ENCODE results near the gene HSD17B12.
A peak's percentile ranks its signal among the peaks of the same experiment; 100 is the strongest.

The HSD17B12 gene

GRCh38 chr11:43874738-43875137 is 194.2 kb downstream of the HSD17B12 start:
- peaks cover 4 to 57% (median 12%) of the 10 kb centered on the region in 5 experiments for H3K27me3 ChIP-seq (replicated peaks in 2 of 5; ENCODE audit: control insufficient read depth in 4 of 5, insufficient read depth in 5 of 5, low read length in 4 of 5)
- no CpG with 5 or more reads among the region's 1 CpG for WGBS (ENCODE audit: insufficient coverage)
- H3K4me3 ChIP-seq (ENCODE audit: control insufficient read depth in 1 of 7, extremely low read depth in 1 of 7, insufficient read depth in 4 of 7, low read depth in 2 of 7, low read length in 6 of 7) = no peak overlapping the region
- H3K4me1 ChIP-seq (ENCODE audit: control extremely low read depth in 1 of 4, control insufficient read depth in 4 of 4, insufficient read depth in 4 of 4, low read length in 3 of 4) = peaks cover 2% of the 10 kb centered on the region in 4 experiments
- CTCF ChIA-PET = interaction anchor here (0.6 kb wide), 1 partner anchor 667 kb away, joined by 3 read pairs; no protein-coding TSS in a partner anchor
- DNase-seq = no peak
- peaks cover 0 to 3% (median 0%) of the 10 kb centered on the region in 5 experiments for H3K9me3 ChIP-seq (ENCODE audit: control extremely low read depth in 1 of 5, control insufficient read depth in 4 of 5, insufficient read depth in 2 of 5, low read depth in 1 of 5, low read length in 4 of 5)
- H3K36me3 ChIP-seq (ENCODE audit: control insufficient read depth in 4 of 4, insufficient read depth in 4 of 4, low read length in 3 of 4) = no peaks in the 10 kb centered on the region
- H3K27ac ChIP-seq (ENCODE audit: insufficient read depth in 1 of 2, low read depth in 1 of 2, low read length in 2 of 2, poor library complexity in 1 of 2, severe bottlenecking in 2 of 2) = no peak overlapping the region
- POLR2A ChIA-PET = no interaction called here

GRCh38 chr11:43879789-43880639 is 199.5 kb downstream of the HSD17B12 start:
- WGBS (ENCODE audit: insufficient coverage) = 32% methylated on average over 10 of the region's 13 CpGs
- ChIA-PET POLR2A (no interaction called here), CTCF (interaction anchor here (0.8 to 1.8 kb wide), 3 partner anchors 9 to 10 kb away, joined by 3 to 14 read pairs (median 3); no protein-coding TSS in a partner anchor)
- peaks cover 10 to 19% (median 16%) of the 10 kb centered on the region in 4 experiments for H3K4me1 ChIP-seq (ENCODE audit: control extremely low read depth in 1 of 4, control insufficient read depth in 4 of 4, insufficient read depth in 4 of 4, low read length in 3 of 4)
- peaks cover 3 to 27% (median 15%) of the 10 kb centered on the region in 4 experiments for H3K36me3 ChIP-seq (ENCODE audit: control insufficient read depth in 4 of 4, insufficient read depth in 4 of 4, low read length in 3 of 4)
- H3K27ac ChIP-seq (ENCODE audit: insufficient read depth in 1 of 2, low read depth in 1 of 2, low read length in 2 of 2, poor library complexity in 1 of 2, severe bottlenecking in 2 of 2) = no peak overlapping the region
- peaks cover 0 to 3% (median 0%) of the 10 kb centered on the region in 5 experiments for H3K9me3 ChIP-seq (ENCODE audit: control extremely low read depth in 1 of 5, control insufficient read depth in 4 of 5, insufficient read depth in 2 of 5, low read depth in 1 of 5, low read length in 4 of 5)
- peaks cover 4 to 33% (median 9%) of the 10 kb centered on the region in 5 experiments for H3K27me3 ChIP-seq (replicated peaks in 2 of 5; ENCODE audit: control insufficient read depth in 4 of 5, insufficient read depth in 5 of 5, low read length in 4 of 5)
- peak overlapping the region; percentile 47 to 99 (median 93) for H3K4me3 ChIP-seq (ENCODE audit: control insufficient read depth in 1 of 7, extremely low read depth in 1 of 7, insufficient read depth in 4 of 7, low read depth in 2 of 7, low read length in 6 of 7)
- no peak for DNase-seq

GRCh38 chr11:43880640-43881159 is 200.2 kb downstream of the HSD17B12 start, which contains the start of gene ALKBH3:
Gene ALKBH3, plus strand, starts transcription at chr11:43880831. Its CDS starts 1,822 bp downstream, at chr11:43882653.
- H3K4me1 ChIP-seq (ENCODE audit: control extremely low read depth in 1 of 4, control insufficient read depth in 4 of 4, insufficient read depth in 4 of 4, low read length in 3 of 4) = peaks cover 10 to 19% (median 16%) of the 10 kb centered on the region in 4 experiments
- H3K27me3 ChIP-seq (replicated peaks in 2 of 5; ENCODE audit: control insufficient read depth in 4 of 5, insufficient read depth in 5 of 5, low read length in 4 of 5) = peaks cover 4 to 26% (median 7%) of the 10 kb centered on the region in 5 experiments
- POLR2A ChIA-PET = no interaction called here
- peaks cover 3 to 33% (median 18%) of the 10 kb centered on the region in 4 experiments for H3K36me3 ChIP-seq (ENCODE audit: control insufficient read depth in 4 of 4, insufficient read depth in 4 of 4, low read length in 3 of 4)
- DNase-seq = peak; percentile 96 to 98 (median 98)
- peak within 1 kb of the TSS; percentile 60 to 85 for H3K27ac ChIP-seq (ENCODE audit: insufficient read depth in 1 of 2, low read depth in 1 of 2, low read length in 2 of 2, poor library complexity in 1 of 2, severe bottlenecking in 2 of 2)
- 0% methylated on average over 32 of the region's 36 CpGs for WGBS (ENCODE audit: insufficient coverage)
- CTCF ChIA-PET = interaction anchor here (1.8 kb wide), 1 partner anchor 9 kb away, joined by 14 read pairs; no protein-coding TSS in a partner anchor
- peaks cover 0 to 3% (median 0%) of the 10 kb centered on the region in 5 experiments for H3K9me3 ChIP-seq (ENCODE audit: control extremely low read depth in 1 of 5, control insufficient read depth in 4 of 5, insufficient read depth in 2 of 5, low read depth in 1 of 5, low read length in 4 of 5)
- peak within 1 kb of the TSS; percentile 47 to 99 (median 93) for H3K4me3 ChIP-seq (ENCODE audit: control insufficient read depth in 1 of 7, extremely low read depth in 1 of 7, insufficient read depth in 4 of 7, low read depth in 2 of 7, low read length in 6 of 7)

GRCh38 chr11:43892851-43893250 is 212.3 kb downstream of the HSD17B12 start:
- ChIA-PET POLR2A (no interaction called here), CTCF (interaction anchor here (1.5 to 6.6 kb wide), 3 partner anchors 36 to 52 kb away, joined by 3 to 89 read pairs (median 4); partner anchors contain the start of gene C11orf96)
- H3K4me1 ChIP-seq (ENCODE audit: control extremely low read depth in 1 of 4, control insufficient read depth in 4 of 4, insufficient read depth in 4 of 4, low read length in 3 of 4) = no peaks in the 10 kb centered on the region
- H3K9me3 ChIP-seq (ENCODE audit: control extremely low read depth in 1 of 5, control insufficient read depth in 4 of 5, insufficient read depth in 2 of 5, low read depth in 1 of 5, low read length in 4 of 5) = no peaks in the 10 kb centered on the region
- no peaks in the 10 kb centered on the region for H3K27me3 ChIP-seq (replicated peaks in 2 of 5; ENCODE audit: control insufficient read depth in 4 of 5, insufficient read depth in 5 of 5, low read length in 4 of 5)
- no peak overlapping the region for H3K4me3 ChIP-seq (ENCODE audit: control insufficient read depth in 1 of 7, extremely low read depth in 1 of 7, insufficient read depth in 4 of 7, low read depth in 2 of 7, low read length in 6 of 7)
- no CpG with 5 or more reads among the region's 3 CpGs for WGBS (ENCODE audit: insufficient coverage)
- no peak for DNase-seq
- H3K27ac ChIP-seq (ENCODE audit: insufficient read depth in 1 of 2, low read depth in 1 of 2, low read length in 2 of 2, poor library complexity in 1 of 2, severe bottlenecking in 2 of 2) = no peak overlapping the region
- H3K36me3 ChIP-seq (ENCODE audit: control insufficient read depth in 4 of 4, insufficient read depth in 4 of 4, low read length in 3 of 4) = peaks cover 25 to 78% (median 46%) of the 10 kb centered on the region in 4 experiments

- CTCF ChIA-PET = interaction anchor here (1.1 kb wide), 1 partner anchor 51 kb away, joined by 3 read pairs; no protein-coding TSS in a partner anchor
- peaks cover 27 to 86% (median 52%) of the 10 kb centered on the region in 4 experiments for H3K36me3 ChIP-seq (ENCODE audit: control insufficient read depth in 4 of 4, insufficient read depth in 4 of 4, low read length in 3 of 4)
Measured at GRCh38 chr11:43894546-43894945, 214.0 kb downstream of the HSD17B12 start.

GRCh38 chr11:43895601-43896000 is 215.1 kb downstream of the HSD17B12 start:
- peaks cover 28 to 84% (median 50%) of the 10 kb centered on the region in 4 experiments for H3K36me3 ChIP-seq (ENCODE audit: control insufficient read depth in 4 of 4, insufficient read depth in 4 of 4, low read length in 3 of 4)
- peaks cover 0 to 8% (median 0%) of the 10 kb centered on the region in 5 experiments for H3K9me3 ChIP-seq (ENCODE audit: control extremely low read depth in 1 of 5, control insufficient read depth in 4 of 5, insufficient read depth in 2 of 5, low read depth in 1 of 5, low read length in 4 of 5)
- H3K27me3 ChIP-seq (replicated peaks in 2 of 5; ENCODE audit: control insufficient read depth in 4 of 5, insufficient read depth in 5 of 5, low read length in 4 of 5) = no peaks in the 10 kb centered on the region
- POLR2A ChIA-PET = no interaction called here
- no peak overlapping the region for H3K4me3 ChIP-seq (ENCODE audit: control insufficient read depth in 1 of 7, extremely low read depth in 1 of 7, insufficient read depth in 4 of 7, low read depth in 2 of 7, low read length in 6 of 7)
- no peak overlapping the region for H3K27ac ChIP-seq (ENCODE audit: insufficient read depth in 1 of 2, low read depth in 1 of 2, low read length in 2 of 2, poor library complexity in 1 of 2, severe bottlenecking in 2 of 2)
- no peaks in the 10 kb centered on the region for H3K4me1 ChIP-seq (ENCODE audit: control extremely low read depth in 1 of 4, control insufficient read depth in 4 of 4, insufficient read depth in 4 of 4, low read length in 3 of 4)
- WGBS (ENCODE audit: insufficient coverage) = no CpG with 5 or more reads among the region's 2 CpGs
- no peak for DNase-seq
- CTCF ChIA-PET = interaction anchor here (1.1 kb wide), 1 partner anchor 50 kb away, joined by 3 read pairs; no protein-coding TSS in a partner anchor

More at GRCh38 chr11:43894546-43894945, 214.0 kb downstream of the HSD17B12 start:
- WGBS (ENCODE audit: insufficient coverage) = no CpG with 5 or more reads among the region's 2 CpGs
- no peaks in the 10 kb centered on the region for H3K4me1 ChIP-seq (ENCODE audit: control extremely low read depth in 1 of 4, control insufficient read depth in 4 of 4, insufficient read depth in 4 of 4, low read length in 3 of 4)
- no peaks in the 10 kb centered on the region for H3K27me3 ChIP-seq (replicated peaks in 2 of 5; ENCODE audit: control insufficient read depth in 4 of 5, insufficient read depth in 5 of 5, low read length in 4 of 5)
- H3K9me3 ChIP-seq (ENCODE audit: control extremely low read depth in 1 of 5, control insufficient read depth in 4 of 5, insufficient read depth in 2 of 5, low read depth in 1 of 5, low read length in 4 of 5) = peaks cover 0 to 8% (median 0%) of the 10 kb centered on the region in 5 experiments
- H3K27ac ChIP-seq (ENCODE audit: insufficient read depth in 1 of 2, low read depth in 1 of 2, low read length in 2 of 2, poor library complexity in 1 of 2, severe bottlenecking in 2 of 2) = no peak overlapping the region
- POLR2A ChIA-PET = interaction anchor here (0.6 kb wide), 1 partner anchor 53 kb away, joined by 3 read pairs; no protein-coding TSS in a partner anchor
- no peak for DNase-seq
- no peak overlapping the region for H3K4me3 ChIP-seq (ENCODE audit: control insufficient read depth in 1 of 7, extremely low read depth in 1 of 7, insufficient read depth in 4 of 7, low read depth in 2 of 7, low read length in 6 of 7)

Measured in common myeloid progenitor, CD34-positive (primary cell).